Gastrocnemius medialis (tissue), 4 donors: Measurements from ENCODE around the gene NKX6-2. TPM values are rescaled to one million over a fixed set of nuclear protein-coding genes. Genes with fewer than 3 reads are reported as not detected.

Experiments
- ATAC-seq, 2 donors: fragments of 150-250 bp; one replicate each; pipeline ENCODE4 v1.9.1; 2016
- DNase-seq, 2 donors: peaks; one replicate each; pipeline ENCODE4 v3.0.0-alpha.2; 2019
- H3K27ac ChIP-seq, 4 donors: fragments of 200-600 bp; sonication (generic); 1 replicate in 1 of 4; 2 replicates in 3 of 4; pipeline ENCODE4 v1.5.1; 2016 to 2018; ENCODE audit warnings: mild to moderate bottlenecking in 2 of 4, moderate library complexity in 1 of 4
- H3K27me3 ChIP-seq, 3 donors: fragments of 200-600 bp; sonication (generic) in 2 of 3; 1 replicate in 1 of 3; 2 replicates in 2 of 3; pipeline versions ENCODE4 v1.5.1 to v1.6.0; 2016 to 2019; ENCODE audit warnings: mild to moderate bottlenecking in 1 of 3, moderate library complexity in 1 of 3
- H3K36me3 ChIP-seq, 2 donors: fragments of 200-600 bp; sonication (generic) in 1 of 2; one replicate each; pipeline ENCODE4 v1.5.1; 2017 to 2018
- H3K4me1 ChIP-seq, 2 donors: fragments of 200-600 bp; sonication (generic) in 1 of 2; one replicate each; pipeline ENCODE4 v1.5.1; 2016 to 2017; ENCODE audit warnings: mild to moderate bottlenecking in 2 of 2
- H3K4me3 ChIP-seq, 4 donors: fragments of 200-600 bp; sonication (generic) in 3 of 4; 1 replicate in 1 of 4; 2 replicates in 3 of 4; pipeline ENCODE4 v1.5.1; 2016 to 2019; ENCODE audit warnings: mild to moderate bottlenecking in 2 of 4
- H3K9me3 ChIP-seq, 3 donors: fragments of 200-600 bp; sonication (generic) in 2 of 3; 1 replicate in 1 of 3; 2 replicates in 2 of 3; pipeline ENCODE4 v1.5.1; 2016 to 2019
- CTCF ChIP-seq, 5 experiments: fragments of 450-650 bp in 3 of 5; fragments of 200-600 bp in 2 of 5; sonication (generic) in 2 of 5; IDR thresholded peaks in 4 of 5; conservative IDR thresholded peaks in 1 of 5; 1 replicate in 4 of 5; 2 replicates in 1 of 5; pipeline ENCODE4 v1.5.1; 2016 to 2019; ENCODE audit warnings: antibody characterized with exemption in 5 of 5, mild to moderate bottlenecking in 3 of 5, moderate library complexity in 3 of 5
- POLR2A ChIP-seq, 2 donors: fragments of 450-650 bp; IDR thresholded peaks; one replicate each; pipeline ENCODE4 v1.6.1; 2017; ENCODE audit warnings: antibody characterized with exemption in 2 of 2, mild to moderate bottlenecking in 2 of 2, moderate library complexity in 2 of 2
- in situ Hi-C, 4 donors: fragments of 200-750 bp; cut with MboI; loops; one replicate each; pipeline versions ENCODE4 v1.15.0 to v1.8.0; 2017; ENCODE audit warnings: low sequenced_read_pairs in 4 of 4
- intact Hi-C: fragments of 100-400 bp; cut with DNase I; formaldehyde crosslinking; loops from one replicate; pipeline ENCODE4 v1.15.1; 2023; ENCODE audit warnings: low total_unique reads
- total RNA-seq, 4 donors: library from RNA; depleted of rRNA; stranded (reverse); fragments of >200 nt; gene quantifications; one replicate each; pipeline versions ENCODE4 v1.1.0 to v1.2.3, GENCODE V29; 2016

The NKX6-2 gene
- total RNA-seq, 4 donors from 2014 or later: 0.09 TPM; not detected in 3

- TF ChIP-seq POLR2A (IDR thresholded peaks at IDR 0.05) (no peak), CTCF (IDR thresholded peaks at IDR 0.05 in 4 of 5, conservative IDR thresholded peaks at IDR 0.05 in 1 of 5) (no peak)
- intact Hi-C loops: no loop called here
Measured at GRCh38 chr10:132735923-132736391, 50.0 kb downstream of the NKX6-2 start.

DNA sequence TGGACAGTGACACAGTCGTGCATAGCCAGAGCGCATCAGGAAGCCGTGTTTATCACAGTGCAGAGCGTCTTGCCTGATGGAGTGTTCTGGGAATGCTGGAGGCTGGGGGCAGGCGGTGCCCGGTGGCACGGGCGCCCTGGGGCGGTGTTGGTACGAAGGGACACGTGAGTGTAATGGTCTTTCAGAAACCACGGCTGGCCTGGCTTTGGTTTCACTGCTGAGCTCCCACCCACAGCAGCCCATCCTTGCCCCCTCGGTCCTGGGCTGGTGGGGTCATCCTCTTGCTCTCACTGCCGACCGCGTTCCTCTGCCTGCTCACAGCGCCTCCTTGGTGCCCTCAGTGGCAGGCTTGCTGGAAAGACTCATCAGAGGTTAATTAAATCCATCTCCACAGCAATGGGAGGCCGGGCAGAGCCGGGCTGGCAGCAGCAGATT lies 50.6 kb downstream of the NKX6-2 start:
- DNase-seq: no peak
- TF ChIP-seq CTCF (IDR thresholded peaks at IDR 0.05 in 4 of 5, conservative IDR thresholded peaks at IDR 0.05 in 1 of 5) (no peak), POLR2A (IDR thresholded peaks at IDR 0.05) (no peak)
- Histone ChIP-seq H3K27me3 (no peaks in the 10 kb centered on the region), H3K27ac (no peak overlapping the region), H3K4me1 (peaks cover 0 to 5% of the 10 kb centered on the region in 2 donors), H3K4me3 (no peak overlapping the region), H3K36me3 (no peaks in the 10 kb centered on the region), H3K9me3 (no peaks in the 10 kb centered on the region)
- intact Hi-C loops (no loop called here), in situ Hi-C loops (no loop called here)
- no peak for ATAC-seq

More at GRCh38 chr10:132735923-132736391, 50.0 kb downstream of the NKX6-2 start:
- Histone ChIP-seq H3K9me3 (no peaks in the 10 kb centered on the region), H3K27me3 (no peaks in the 10 kb centered on the region), H3K27ac (no peak overlapping the region), H3K4me3 (no peak overlapping the region), H3K36me3 (no peaks in the 10 kb centered on the region), H3K4me1 (peaks cover 0 to 5% of the 10 kb centered on the region in 2 donors)
- DNase-seq (no peak), ATAC-seq (no peak)
- in situ Hi-C loops: no loop called here

GRCh38 chr10:132733926-132734325 lies 52.0 kb downstream of the NKX6-2 start:
- H3K27me3 ChIP-seq: no peaks in the 10 kb centered on the region
- H3K27ac ChIP-seq: no peak overlapping the region
- TF ChIP-seq CTCF (IDR thresholded peaks at IDR 0.05 in 4 of 5, conservative IDR thresholded peaks at IDR 0.05 in 1 of 5) (no peak), POLR2A (IDR thresholded peaks at IDR 0.05) (no peak)
- in situ Hi-C loops: no loop called here
- DNase-seq (no peak), ATAC-seq (no peak)
- no peaks in the 10 kb centered on the region for H3K9me3 ChIP-seq
- no peaks in the 10 kb centered on the region for H3K36me3 ChIP-seq
- intact Hi-C loops: no loop called here
- peaks cover 0 to 5% of the 10 kb centered on the region in 2 donors for H3K4me1 ChIP-seq
- no peak overlapping the region for H3K4me3 ChIP-seq

Other genes with a start within 250 kb of the NKX6-2 start
- gene INPP5A, start 248.4 kb downstream of the NKX6-2 start, total RNA-seq: 100 to 1,000 TPM in 2 of 4 donors, 10 to 100 TPM in 2; 74.9 to 107 (median 92.4) TPM
- 10 to 100 TPM in 3 of 4 donors, 1 to 10 TPM in 1; 4.2 to 27.9 (median 11.9) TPM for gene CFAP46, start 156.4 kb upstream of the NKX6-2 start, total RNA-seq